ENCODE measurements around the gene ITGB6.

The ITGB6 gene

GRCh38 chr2:160073284-160073888 is 126.7 kb downstream of the ITGB6 start:
- no peak overlapping the region for H3K4me3 ChIP-seq (ENCODE audit: low read depth, low read length)
- in situ Hi-C loops (cut with HindIII; ENCODE audit: low pct_ligation_motif_present, low sequenced_read_pairs): no loop called here

GRCh38 chr2:160068906-160069305 is 131.2 kb downstream of the ITGB6 start:
- Histone ChIP-seq H3K36me3 (replicated peaks) (no peaks in the 10 kb centered on the region), H3K27me3 (replicated peaks) (no peaks in the 10 kb centered on the region), H3K27ac (no peak overlapping the region), H3K4me3 (ENCODE audit: low read depth, low read length) (no peak overlapping the region)
- DNase-seq: no peak
- in situ Hi-C loops (cut with HindIII; ENCODE audit: low pct_ligation_motif_present, low sequenced_read_pairs): no loop called here
- TF ChIP-seq CTCF (IDR thresholded peaks at IDR 0.05; ENCODE audit: low read depth, low read length, missing control alignments): no peak

More at GRCh38 chr2:160073284-160073888, 126.7 kb downstream of the ITGB6 start:
- Histone ChIP-seq H3K36me3 (replicated peaks) (no peaks in the 10 kb centered on the region), H3K27me3 (replicated peaks) (no peaks in the 10 kb centered on the region), H3K27ac (no peak overlapping the region)
- DNase-seq: no peak
- no peak for TF ChIP-seq CTCF (IDR thresholded peaks at IDR 0.05; ENCODE audit: low read depth, low read length, missing control alignments)

- H3K4me3 ChIP-seq (ENCODE audit: low read depth, low read length): no peak overlapping the region
- H3K27me3 ChIP-seq (replicated peaks): no peaks in the 10 kb centered on the region
- no peak for DNase-seq
- TF ChIP-seq CTCF (IDR thresholded peaks at IDR 0.05; ENCODE audit: low read depth, low read length, missing control alignments): no peak
- H3K27ac ChIP-seq: no peak overlapping the region
- in situ Hi-C loops (cut with HindIII; ENCODE audit: low pct_ligation_motif_present, low sequenced_read_pairs): no loop called here
- no peaks in the 10 kb centered on the region for H3K36me3 ChIP-seq (replicated peaks)
These were observed 135.2 kb downstream of the ITGB6 start for GRCh38 chr2:160064916-160065315.

GRCh38 chr2:160063879-160064612 is 136.0 kb downstream of the ITGB6 start:
- no peak for DNase-seq
- Histone ChIP-seq H3K27me3 (replicated peaks) (no peaks in the 10 kb centered on the region), H3K4me3 (ENCODE audit: low read depth, low read length) (no peak overlapping the region), H3K27ac (no peak overlapping the region), H3K36me3 (replicated peaks) (no peaks in the 10 kb centered on the region)
- in situ Hi-C loops (cut with HindIII; ENCODE audit: low pct_ligation_motif_present, low sequenced_read_pairs): no loop called here
- no peak for TF ChIP-seq CTCF (IDR thresholded peaks at IDR 0.05; ENCODE audit: low read depth, low read length, missing control alignments)

- no peak for DNase-seq
- no peak for TF ChIP-seq CTCF (IDR thresholded peaks at IDR 0.05; ENCODE audit: low read depth, low read length, missing control alignments)
- in situ Hi-C loops (cut with HindIII; ENCODE audit: low pct_ligation_motif_present, low sequenced_read_pairs): no loop called here
- Histone ChIP-seq H3K36me3 (replicated peaks) (no peaks in the 10 kb centered on the region), H3K27ac (no peak overlapping the region), H3K4me3 (ENCODE audit: low read depth, low read length) (peak overlapping the region; percentile 75), H3K27me3 (replicated peaks) (no peaks in the 10 kb centered on the region)
These were observed 136.8 kb downstream of the ITGB6 start for GRCh38 chr2:160063271-160063670.
